CD8-positive, alpha-beta memory T cell (primary cell): ENCODE measurements around the gene ANKRD39. TPM values are rescaled to one million over a fixed set of nuclear protein-coding genes. Genes with fewer than 3 reads are reported as not detected.

ENCODE experiments used
- CTCF ChIA-PET: fragments of 350-600 bp; sonication (Branson Sonifier 250); formaldehyde crosslinking; loops from one replicate; lab custom pipeline; 2021; ENCODE audit warnings: antibody characterized with exemption; lab: Charles Lee
- POLR2A ChIA-PET: fragments of 350-600 bp; sonication (Branson Sonifier 250); formaldehyde crosslinking; loops from one replicate; lab custom pipeline; 2021; ENCODE audit warnings: antibody characterized with exemption; lab: Charles Lee
- DNase-seq, 5 donors: peaks; one replicate each; pipeline versions ENCODE4 v3.0.0 to v3.0.0-alpha.2; 2020 to 2022; ENCODE audit warnings: mixed read lengths in 1 of 5
- H3K27ac ChIP-seq: one replicate; pipeline ENCODE4 v1.7.0; 2013; ENCODE audit warnings: low read depth, mild to moderate bottlenecking, low read length, moderate library complexity
- H3K27me3 ChIP-seq: 2 replicates; pipeline ENCODE4 v1.7.0; 2013; ENCODE audit warnings: low read length, mild to moderate bottlenecking; ENCODE audit not compliant: insufficient read depth, poor library complexity, severe bottlenecking
- H3K36me3 ChIP-seq: 2 replicates; pipeline ENCODE4 v1.7.0; 2013; ENCODE audit warnings: mild to moderate bottlenecking, low read length, moderate library complexity; ENCODE audit not compliant: insufficient read depth
- H3K4me1 ChIP-seq: 2 replicates; pipeline ENCODE4 v1.7.0; 2013; ENCODE audit warnings: mild to moderate bottlenecking, low read length, moderate library complexity; ENCODE audit not compliant: insufficient read depth
- H3K4me3 ChIP-seq: 2 replicates; pipeline ENCODE4 v1.7.0; 2013; ENCODE audit warnings: mild to moderate bottlenecking, low read length
- H3K9me3 ChIP-seq: 2 replicates; pipeline ENCODE4 v1.7.0; 2013; ENCODE audit warnings: mild to moderate bottlenecking, low read length
- H3K27ac Mint-ChIP-seq, 8 donors: one replicate each; pipeline ENCODE4 v1.8.0; 2020 to 2021; ENCODE audit warnings: mixed read lengths in 8 of 8, mild to moderate bottlenecking in 6 of 8, inconsistent platforms in 3 of 8, moderate library complexity in 3 of 8
- H3K27me3 Mint-ChIP-seq, 2 donors: one replicate each; pipeline ENCODE4 v1.8.0; 2020 to 2021; ENCODE audit warnings: mixed read lengths in 2 of 2, mild to moderate bottlenecking in 1 of 2, moderate library complexity in 1 of 2
- H3K36me3 Mint-ChIP-seq, 3 donors: one replicate each; pipeline ENCODE4 v1.8.0; 2020 to 2021; ENCODE audit warnings: mixed read lengths in 3 of 3, inconsistent platforms in 1 of 3, mild to moderate bottlenecking in 1 of 3
- H3K4me1 Mint-ChIP-seq, 3 donors: one replicate each; pipeline ENCODE4 v1.8.0; 2020 to 2021; ENCODE audit warnings: mixed read lengths in 3 of 3, inconsistent platforms in 1 of 3, mild to moderate bottlenecking in 1 of 3
- H3K4me3 Mint-ChIP-seq, 7 donors: one replicate each; pipeline ENCODE4 v1.8.0; 2020 to 2021; ENCODE audit warnings: mixed read lengths in 7 of 7, mild to moderate bottlenecking in 6 of 7, moderate library complexity in 4 of 7, inconsistent platforms in 2 of 7
- H3K9me3 Mint-ChIP-seq, 5 donors: one replicate each; pipeline ENCODE4 v1.8.0; 2020 to 2022; ENCODE audit warnings: mixed read lengths in 5 of 5, mild to moderate bottlenecking in 3 of 5, moderate library complexity in 2 of 5, inconsistent platforms in 1 of 5
- polyA plus RNA-seq: library from polyadenylated mRNA; unstranded; fragments of 300-500 nt; fragmentation: Illumina TruSeq; gene quantifications from one replicate; pipeline ENCODE4 v1.2.3, GENCODE V29; 2021
- total RNA-seq, 2 experiments: library from RNA; stranded (reverse); gene quantifications; one replicate each; pipeline ENCODE4 v1.2.3, GENCODE V29; 2021

The ANKRD39 gene
- total and polyA plus RNA-seq, 3 experiments from 2014 or later, result 29.6 to 32.2 (median 30.9) TPM

- H3K9me3 ChIP-seq, result no peaks in the 10 kb centered on the region
- no peak for DNase-seq
- H3K9me3 Mint-ChIP-seq, result no peaks in the 10 kb centered on the region
- CTCF ChIA-PET, result interaction anchor here (1.0 to 1.5 kb wide), 3 partner anchors 22 to 89 kb away, joined by 3 to 5 read pairs (median 3); partner anchors contain the start of gene ANKRD39
- H3K27ac Mint-ChIP-seq, result peak overlapping the region in 1 of 8 donors; percentile 24
- no peaks in the 10 kb centered on the region for H3K36me3 Mint-ChIP-seq
- no peak overlapping the region for H3K4me3 ChIP-seq
- H3K27me3 ChIP-seq, result no peaks in the 10 kb centered on the region
- no peak overlapping the region for H3K27ac ChIP-seq
- H3K4me3 Mint-ChIP-seq, result no peak overlapping the region
- POLR2A ChIA-PET, result interaction anchor here (0.8 kb wide), 1 partner anchor 34 kb away, joined by 3 read pairs; no protein-coding TSS in a partner anchor
- H3K4me1 ChIP-seq, result peaks cover 9% of the 10 kb centered on the region
- peaks cover under 1 to 20% (median 10%) of the 10 kb centered on the region in 3 donors for H3K4me1 Mint-ChIP-seq
- no peaks in the 10 kb centered on the region for H3K27me3 Mint-ChIP-seq
- H3K36me3 ChIP-seq, result no peaks in the 10 kb centered on the region
Measured at GRCh38 chr2:96879545-96880040, 21.8 kb upstream of the ANKRD39 start.

GRCh38 chr2:96878796-96879544 is 21.2 kb upstream of the ANKRD39 start:
- ChIA-PET POLR2A (no interaction called here), CTCF (interaction anchor here (1.0 kb wide), 1 partner anchor 88 kb away, joined by 3 read pairs; no protein-coding TSS in a partner anchor)
- H3K27ac Mint-ChIP-seq, result no peak overlapping the region
- peaks cover 6 to 27% (median 14%) of the 10 kb centered on the region in 3 donors for H3K4me1 Mint-ChIP-seq
- no peaks in the 10 kb centered on the region for H3K9me3 ChIP-seq
- no peaks in the 10 kb centered on the region for H3K27me3 ChIP-seq
- H3K4me1 ChIP-seq, result peaks cover 16% of the 10 kb centered on the region
- DNase-seq, result no peak
- H3K36me3 ChIP-seq, result no peaks in the 10 kb centered on the region
- no peaks in the 10 kb centered on the region for H3K36me3 Mint-ChIP-seq
- no peaks in the 10 kb centered on the region for H3K27me3 Mint-ChIP-seq
- H3K27ac ChIP-seq, result no peak overlapping the region
- no peak overlapping the region for H3K4me3 Mint-ChIP-seq
- no peaks in the 10 kb centered on the region for H3K9me3 Mint-ChIP-seq
- H3K4me3 ChIP-seq, result no peak overlapping the region

- no peaks in the 10 kb centered on the region for H3K36me3 ChIP-seq
- no peak for DNase-seq
- H3K4me1 ChIP-seq, result peaks cover 21% of the 10 kb centered on the region
- ChIA-PET POLR2A (no interaction called here), CTCF (interaction anchor here (1.2 to 1.3 kb wide), 2 partner anchors 10 to 20 kb away, joined by 3 to 4 read pairs; partner anchors contain the start of gene ANKRD39)
- H3K9me3 ChIP-seq, result no peaks in the 10 kb centered on the region
- Mint-ChIP-seq H3K36me3 (no peaks in the 10 kb centered on the region), H3K4me3 (no peak overlapping the region), H3K4me1 (peaks cover 9 to 35% (median 15%) of the 10 kb centered on the region in 3 donors), H3K27me3 (no peaks in the 10 kb centered on the region), H3K27ac (no peak overlapping the region), H3K9me3 (no peaks in the 10 kb centered on the region)
- no peaks in the 10 kb centered on the region for H3K27me3 ChIP-seq
- H3K27ac ChIP-seq, result no peak overlapping the region
- no peak overlapping the region for H3K4me3 ChIP-seq
Measured at GRCh38 chr2:96878171-96878570, 20.4 kb upstream of the ANKRD39 start.

GRCh38 chr2:96877631-96878092 is 19.8 kb upstream of the ANKRD39 start:
- Histone ChIP-seq H3K4me1 (peaks cover 21% of the 10 kb centered on the region), H3K36me3 (no peaks in the 10 kb centered on the region), H3K4me3 (no peak overlapping the region), H3K27ac (no peak overlapping the region), H3K27me3 (no peaks in the 10 kb centered on the region), H3K9me3 (no peaks in the 10 kb centered on the region)
- H3K4me3 Mint-ChIP-seq, result no peak overlapping the region
- ChIA-PET POLR2A (no interaction called here), CTCF (interaction anchor here (1.2 to 1.5 kb wide), 3 partner anchors 9 to 73 kb away, joined by 3 to 6 read pairs (median 4); partner anchors contain the start of gene ANKRD39)
- H3K27ac Mint-ChIP-seq, result no peak overlapping the region
- H3K27me3 Mint-ChIP-seq, result no peaks in the 10 kb centered on the region
- H3K36me3 Mint-ChIP-seq, result no peaks in the 10 kb centered on the region
- no peaks in the 10 kb centered on the region for H3K9me3 Mint-ChIP-seq
- peaks cover 14 to 40% (median 15%) of the 10 kb centered on the region in 3 donors for H3K4me1 Mint-ChIP-seq
- DNase-seq, result no peak

GRCh38 chr2:96877042-96877451 is 19.2 kb upstream of the ANKRD39 start:
- Mint-ChIP-seq H3K4me3 (no peak overlapping the region), H3K36me3 (no peaks in the 10 kb centered on the region), H3K27me3 (no peaks in the 10 kb centered on the region), H3K9me3 (no peaks in the 10 kb centered on the region), H3K4me1 (peaks cover 15 to 46% (median 19%) of the 10 kb centered on the region in 3 donors), H3K27ac (peak overlapping the region in 2 of 8 donors; percentile 22 to 72)
- Histone ChIP-seq H3K36me3 (no peaks in the 10 kb centered on the region), H3K27ac (no peak overlapping the region), H3K4me3 (no peak overlapping the region), H3K27me3 (no peaks in the 10 kb centered on the region), H3K4me1 (peaks cover 21% of the 10 kb centered on the region), H3K9me3 (no peaks in the 10 kb centered on the region)
- ChIA-PET CTCF (interaction anchor here (1.2 to 1.5 kb wide), 3 partner anchors 9 to 73 kb away, joined by 3 to 6 read pairs (median 4); partner anchors contain the start of gene ANKRD39), POLR2A (no interaction called here)
- no peak for DNase-seq

- Mint-ChIP-seq H3K4me3 (no peak overlapping the region), H3K36me3 (no peaks in the 10 kb centered on the region), H3K27me3 (no peaks in the 10 kb centered on the region), H3K4me1 (peaks cover 15 to 46% (median 19%) of the 10 kb centered on the region in 3 donors), H3K27ac (peak overlapping the region in 4 of 8 donors; percentile 22 to 72 (median 46)), H3K9me3 (no peaks in the 10 kb centered on the region)
- Histone ChIP-seq H3K4me3 (no peak overlapping the region), H3K9me3 (no peaks in the 10 kb centered on the region), H3K27ac (no peak overlapping the region), H3K36me3 (no peaks in the 10 kb centered on the region), H3K4me1 (peaks cover 17% of the 10 kb centered on the region), H3K27me3 (no peaks in the 10 kb centered on the region)
- no peak for DNase-seq
- POLR2A ChIA-PET, result no interaction called here
- CTCF ChIA-PET, result interaction anchor here (1.2 to 1.5 kb wide), 3 partner anchors 8 to 74 kb away, joined by 3 to 6 read pairs (median 3); partner anchors contain the start of gene ANKRD39
Measured at GRCh38 chr2:96876269-96877041, 18.6 kb upstream of the ANKRD39 start.

- no peak for DNase-seq
- H3K27ac Mint-ChIP-seq, result peak overlapping the region in 2 of 8 donors; percentile 71 to 77
- Histone ChIP-seq H3K4me1 (peaks cover 24% of the 10 kb centered on the region), H3K27me3 (no peaks in the 10 kb centered on the region), H3K9me3 (no peaks in the 10 kb centered on the region), H3K27ac (no peak overlapping the region), H3K4me3 (no peak overlapping the region), H3K36me3 (no peaks in the 10 kb centered on the region)
- H3K9me3 Mint-ChIP-seq, result no peaks in the 10 kb centered on the region
- no peak overlapping the region for H3K4me3 Mint-ChIP-seq
- ChIA-PET CTCF (interaction anchor here (1.2 to 1.6 kb wide), 2 partner anchors 17 to 64 kb away, joined by 3 read pairs; partner anchors contain the start of gene ANKRD39), POLR2A (no interaction called here)
- H3K36me3 Mint-ChIP-seq, result no peaks in the 10 kb centered on the region
- H3K27me3 Mint-ChIP-seq, result no peaks in the 10 kb centered on the region
- H3K4me1 Mint-ChIP-seq, result peaks cover 23 to 54% (median 27%) of the 10 kb centered on the region in 3 donors
Measured at GRCh38 chr2:96875498-96876268, 17.9 kb upstream of the ANKRD39 start.
